ENCODE data around the gene SNAP29.

DNA sequence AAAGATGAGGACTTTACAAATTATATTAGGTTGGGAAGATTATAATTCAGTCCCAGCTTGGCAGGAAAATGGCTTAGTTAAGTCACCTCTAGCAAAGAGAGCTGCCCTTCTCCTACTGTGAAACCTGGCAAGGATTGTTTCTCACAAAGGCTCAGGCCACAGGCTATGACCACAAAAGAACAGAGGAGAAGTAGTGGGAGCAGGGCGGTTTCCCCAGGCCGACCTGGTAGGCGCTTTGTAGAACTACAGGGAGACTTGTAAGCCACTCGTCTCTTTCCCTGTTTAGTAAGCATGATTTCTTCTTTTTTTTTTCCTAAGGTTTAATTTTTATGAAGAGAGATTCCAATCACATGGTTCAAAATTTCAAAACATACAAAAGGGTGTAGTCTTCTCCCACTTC, 4.6 kb downstream of the SNAP29 start:
- TF ChIP-seq, protein P1, sequence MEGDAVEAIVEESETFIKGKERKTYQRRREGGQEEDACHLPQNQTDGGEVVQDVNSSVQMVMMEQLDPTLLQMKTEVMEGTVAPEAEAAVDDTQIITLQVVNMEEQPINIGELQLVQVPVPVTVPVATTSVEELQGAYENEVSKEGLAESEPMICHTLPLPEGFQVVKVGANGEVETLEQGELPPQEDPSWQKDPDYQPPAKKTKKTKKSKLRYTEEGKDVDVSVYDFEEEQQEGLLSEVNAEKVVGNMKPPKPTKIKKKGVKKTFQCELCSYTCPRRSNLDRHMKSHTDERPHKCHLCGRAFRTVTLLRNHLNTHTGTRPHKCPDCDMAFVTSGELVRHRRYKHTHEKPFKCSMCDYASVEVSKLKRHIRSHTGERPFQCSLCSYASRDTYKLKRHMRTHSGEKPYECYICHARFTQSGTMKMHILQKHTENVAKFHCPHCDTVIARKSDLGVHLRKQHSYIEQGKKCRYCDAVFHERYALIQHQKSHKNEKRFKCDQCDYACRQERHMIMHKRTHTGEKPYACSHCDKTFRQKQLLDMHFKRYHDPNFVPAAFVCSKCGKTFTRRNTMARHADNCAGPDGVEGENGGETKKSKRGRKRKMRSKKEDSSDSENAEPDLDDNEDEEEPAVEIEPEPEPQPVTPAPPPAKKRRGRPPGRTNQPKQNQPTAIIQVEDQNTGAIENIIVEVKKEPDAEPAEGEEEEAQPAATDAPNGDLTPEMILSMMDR (IDR thresholded peaks at IDR 0.05; ENCODE audit: low read length), result no peak
- no peak for TF ChIP-seq EZH2 (IDR thresholded peaks at IDR 0.05; ENCODE audit: borderline replicate concordance, low read length)

Measured in OCI-LY1 (cell line).